HG03342 (cell line): ENCODE measurements around the gene PAPPA2.

Experiments used
- ATAC-seq: cut with Tn5 transposase; IDR thresholded peaks from one replicate; pipeline ENCODE4 v1.9.1; 2021; ENCODE audit warnings: mild to moderate bottlenecking, moderate library complexity; ENCODE audit not compliant: unreplicated experiment

The PAPPA2 gene

GRCh38 chr1:176843352-176844297 is 380.6 kb downstream of the PAPPA2 start:
- no peak for ATAC-seq

GRCh38 chr1:176847052-176847451 is 384.1 kb downstream of the PAPPA2 start:
- ATAC-seq = no peak

DNA sequence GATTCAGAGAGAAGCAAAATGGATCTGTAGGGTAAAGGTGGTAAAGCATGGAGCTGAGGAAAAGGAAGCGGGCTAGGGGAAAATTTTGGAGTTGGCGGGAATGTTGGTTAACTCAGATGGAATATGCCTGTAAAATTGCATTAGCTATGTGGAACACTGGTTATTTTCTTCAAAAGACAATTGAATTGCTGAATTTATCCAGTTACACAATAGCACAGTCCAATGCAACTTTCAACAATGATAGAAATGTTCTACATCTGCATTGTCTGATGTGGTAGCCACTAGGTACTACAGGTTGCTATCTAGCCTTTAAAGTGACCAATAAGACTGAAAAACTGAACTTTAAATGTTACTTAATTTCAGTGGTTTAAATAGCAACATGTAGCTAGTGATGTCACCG is 386.3 kb downstream of the PAPPA2 start:
- ATAC-seq = no peak

- no peak for ATAC-seq
These were observed 387.9 kb downstream of the PAPPA2 start for GRCh38 chr1:176850871-176851270.

GRCh38 chr1:176852124-176852523 is 389.1 kb downstream of the PAPPA2 start:
- ATAC-seq = no peak

DNA sequence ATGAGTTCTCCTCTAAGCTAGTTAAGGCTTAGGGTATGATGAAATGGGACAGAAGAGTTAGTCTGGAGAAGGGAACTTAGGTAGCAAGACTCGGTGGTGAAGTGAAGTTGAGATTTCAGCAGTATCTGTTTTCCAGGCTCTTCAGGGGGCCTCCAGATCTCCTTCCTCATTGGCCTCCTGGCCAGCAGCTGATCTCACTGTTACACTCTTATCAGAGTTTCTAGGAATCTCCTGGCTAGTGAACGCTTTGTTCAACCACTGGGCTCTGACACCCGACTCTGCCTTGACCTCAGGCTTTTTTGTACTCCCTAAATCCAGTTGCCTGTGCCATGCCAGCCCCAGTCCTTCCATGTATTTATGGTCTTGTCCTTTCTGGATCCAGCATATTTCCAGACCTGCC is 390.5 kb downstream of the PAPPA2 start:
- no peak for ATAC-seq

DNA sequence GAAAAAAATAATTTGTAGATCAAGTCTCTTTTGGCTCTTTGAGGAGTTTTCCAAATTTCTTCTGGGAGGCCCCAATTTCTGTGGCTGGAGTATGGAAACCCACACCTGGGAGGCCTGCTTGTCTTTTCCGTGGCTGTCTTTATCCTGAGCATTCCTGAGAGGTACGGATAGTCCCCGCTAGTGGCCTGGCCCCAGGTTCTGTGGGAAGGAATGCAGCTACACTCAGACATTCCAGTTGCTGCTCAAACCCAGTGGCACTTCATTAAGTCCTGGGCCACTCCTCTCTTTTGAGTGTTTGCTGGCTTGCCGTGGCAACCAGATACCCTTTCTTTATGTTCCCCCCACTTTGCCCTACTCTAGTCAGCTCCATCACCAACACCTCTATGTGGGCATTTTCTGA is 391.1 kb downstream of the PAPPA2 start:
- ATAC-seq = no peak

GRCh38 chr1:176854758-176855745 is 392.1 kb downstream of the PAPPA2 start:
- no peak for ATAC-seq

DNA sequence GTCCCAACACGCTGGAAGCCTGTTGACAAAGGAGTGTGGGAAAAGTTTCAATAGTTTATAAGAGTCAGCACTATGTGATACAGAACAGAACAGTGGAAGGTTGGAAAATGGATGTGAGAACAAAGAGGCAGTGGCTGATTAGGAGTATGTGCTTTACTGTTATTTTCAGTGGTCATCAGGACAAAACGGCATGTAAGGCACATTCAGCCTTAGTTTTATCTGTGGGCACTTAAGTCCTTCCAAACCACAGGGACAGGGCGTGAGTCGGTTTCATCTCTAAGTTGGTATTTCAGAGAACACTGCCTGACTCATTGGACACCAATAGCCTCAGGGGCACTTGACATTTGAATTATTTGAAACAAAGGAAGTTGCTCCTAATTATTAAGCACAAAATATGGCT is 394.7 kb downstream of the PAPPA2 start:
- no peak for ATAC-seq

DNA sequence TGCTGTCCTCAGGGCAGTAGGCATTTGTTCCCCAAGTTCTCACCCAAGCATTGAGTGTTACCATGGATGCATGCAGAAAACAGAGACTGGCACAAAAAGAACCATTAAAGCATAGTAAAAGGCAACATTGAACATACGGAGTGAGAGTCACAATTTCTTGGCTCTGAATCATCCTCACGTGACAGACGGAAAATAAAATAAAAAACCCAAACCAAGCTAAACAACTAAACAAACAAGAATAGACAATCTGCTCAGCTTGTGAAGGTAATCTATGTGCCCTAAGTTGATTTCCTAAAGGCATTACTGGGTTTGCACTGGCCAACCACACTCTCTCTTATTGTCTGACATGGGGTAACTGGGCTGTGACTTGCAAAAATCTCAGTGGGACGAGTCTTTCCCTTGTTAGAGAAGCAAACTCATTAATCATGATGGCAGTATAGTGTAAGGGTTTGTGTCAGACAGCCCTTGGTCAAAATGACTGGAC is 395.5 kb downstream of the PAPPA2 start:
- no peak for ATAC-seq

DNA sequence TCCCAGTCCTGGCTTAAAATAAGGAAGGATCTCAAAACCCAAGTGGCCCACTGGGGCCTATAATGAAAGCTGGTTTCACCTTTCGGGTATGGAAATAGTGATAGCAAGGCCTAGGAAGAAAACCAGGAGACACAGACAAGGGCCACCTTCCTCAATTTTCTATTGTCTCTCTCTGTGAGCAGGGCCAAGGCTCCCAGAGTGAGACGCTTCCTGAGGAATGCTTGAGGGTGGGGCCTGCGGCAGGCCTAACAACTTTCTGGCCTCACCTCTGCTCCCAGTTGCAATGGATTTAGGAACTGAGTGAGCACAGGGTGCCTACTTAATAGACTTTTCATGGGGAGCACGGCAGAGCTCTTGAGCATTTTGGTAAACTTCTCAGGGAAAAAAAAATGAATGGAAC is 400.6 kb downstream of the PAPPA2 start:
- no peak for ATAC-seq

DNA sequence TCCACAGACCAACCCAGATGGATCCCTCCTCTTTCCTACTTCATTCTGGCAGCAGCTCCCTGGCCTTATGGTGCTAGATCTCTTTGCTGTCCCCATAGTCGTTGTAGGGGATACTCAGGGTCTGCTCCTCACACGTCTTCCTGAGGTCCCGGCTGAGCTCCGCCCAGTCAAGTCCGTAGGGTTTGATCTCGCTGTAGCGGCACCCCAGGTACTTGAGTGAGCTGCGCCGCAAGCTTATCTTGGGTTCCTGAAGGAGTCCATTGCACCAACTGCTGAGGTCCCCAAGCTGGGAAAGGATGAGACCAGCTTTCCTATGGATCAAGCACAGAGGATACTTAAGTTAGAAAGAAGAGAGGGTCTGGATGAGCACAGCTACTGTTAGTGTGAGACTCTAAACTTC is 401.2 kb downstream of the PAPPA2 start:
- ATAC-seq = no peak

GRCh38 chr1:176866011-176866714 is 403.2 kb downstream of the PAPPA2 start:
- ATAC-seq = no peak

DNA sequence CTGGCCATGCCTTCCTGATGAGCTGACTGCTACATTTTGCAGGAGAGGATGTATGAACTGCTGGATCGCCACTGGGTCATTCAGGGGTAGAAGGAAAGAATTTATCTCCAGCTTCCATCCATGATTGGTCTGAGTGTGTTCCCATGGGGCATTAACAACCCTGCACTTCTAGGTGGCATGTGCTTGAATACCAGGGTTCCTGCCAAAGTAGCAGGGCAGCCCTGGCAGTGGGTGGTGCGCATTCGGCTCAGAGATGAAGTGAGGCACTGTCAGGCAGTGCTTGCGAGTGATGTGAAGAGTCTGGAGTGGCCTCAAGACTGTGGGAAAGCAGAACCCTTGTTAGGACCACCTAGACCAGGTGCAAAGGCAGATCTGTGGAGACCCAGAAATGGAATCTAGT is 406.6 kb downstream of the PAPPA2 start:
- ATAC-seq = no peak

DNA sequence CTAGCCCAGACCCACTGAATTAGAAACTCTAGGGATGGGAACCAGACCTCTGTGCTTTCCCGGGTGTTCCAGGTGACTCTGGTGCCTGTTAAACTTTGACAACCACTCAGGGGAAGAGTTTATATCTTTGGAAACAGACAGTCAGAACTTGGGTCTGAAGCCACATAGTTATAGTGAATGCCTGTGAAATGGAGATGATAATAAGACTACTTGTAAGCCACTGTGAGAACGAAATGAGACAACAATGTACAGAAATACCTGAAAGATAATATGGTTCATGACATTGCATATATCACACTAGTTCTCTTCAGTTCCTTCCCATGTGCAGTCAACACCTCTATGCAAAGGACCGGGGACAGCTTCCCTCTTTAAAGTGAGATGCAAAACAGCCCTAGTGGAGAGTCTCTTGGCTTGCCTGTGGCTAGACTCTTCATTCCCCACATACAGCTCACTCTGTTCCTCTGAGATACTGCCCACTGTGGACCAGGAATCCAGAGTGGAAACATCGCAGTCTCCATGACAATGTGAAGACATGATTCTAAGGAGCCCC is 414.1 kb downstream of the PAPPA2 start:
- ATAC-seq = no peak

GRCh38 chr1:176877557-176877956 is 414.6 kb downstream of the PAPPA2 start:
- no peak for ATAC-seq

DNA sequence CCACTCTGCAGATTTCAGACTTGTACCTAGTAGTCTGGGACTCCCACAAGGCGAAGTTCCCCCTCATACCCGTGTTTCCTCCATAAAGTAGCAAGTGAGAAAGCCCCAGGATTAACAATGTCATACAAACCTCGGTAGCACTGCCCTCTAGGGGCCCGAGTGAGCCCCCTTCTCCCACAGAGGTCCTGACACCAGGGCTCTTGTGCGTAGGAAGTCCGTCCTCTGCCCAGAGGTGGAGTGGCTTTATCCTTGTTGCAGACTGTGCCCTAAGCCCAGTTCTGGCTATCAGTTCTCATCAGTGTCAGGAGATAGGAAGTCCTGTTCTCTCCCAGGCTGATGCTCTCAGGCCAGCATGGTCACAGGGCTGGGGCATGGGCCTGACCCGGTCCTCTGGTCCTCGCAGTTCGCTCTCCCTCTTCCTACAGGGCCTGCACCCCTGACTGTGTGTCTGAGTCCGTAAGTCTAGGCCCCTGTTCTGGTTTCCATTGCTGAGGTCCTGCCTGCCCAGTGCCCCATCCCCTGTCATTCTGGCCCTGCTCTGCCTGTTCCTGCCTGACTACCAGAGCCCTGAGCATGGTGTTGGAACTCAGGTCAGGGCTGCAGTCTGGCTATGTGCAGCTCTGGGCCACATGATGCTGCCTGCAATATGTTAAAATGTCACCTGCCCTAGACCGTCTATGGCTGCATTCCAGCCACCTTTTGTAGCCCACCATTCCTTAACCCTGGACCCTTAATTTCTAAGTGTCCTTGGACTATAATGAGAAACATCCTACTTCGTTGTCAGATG is 416.0 kb downstream of the PAPPA2 start:
- ATAC-seq = no peak

DNA sequence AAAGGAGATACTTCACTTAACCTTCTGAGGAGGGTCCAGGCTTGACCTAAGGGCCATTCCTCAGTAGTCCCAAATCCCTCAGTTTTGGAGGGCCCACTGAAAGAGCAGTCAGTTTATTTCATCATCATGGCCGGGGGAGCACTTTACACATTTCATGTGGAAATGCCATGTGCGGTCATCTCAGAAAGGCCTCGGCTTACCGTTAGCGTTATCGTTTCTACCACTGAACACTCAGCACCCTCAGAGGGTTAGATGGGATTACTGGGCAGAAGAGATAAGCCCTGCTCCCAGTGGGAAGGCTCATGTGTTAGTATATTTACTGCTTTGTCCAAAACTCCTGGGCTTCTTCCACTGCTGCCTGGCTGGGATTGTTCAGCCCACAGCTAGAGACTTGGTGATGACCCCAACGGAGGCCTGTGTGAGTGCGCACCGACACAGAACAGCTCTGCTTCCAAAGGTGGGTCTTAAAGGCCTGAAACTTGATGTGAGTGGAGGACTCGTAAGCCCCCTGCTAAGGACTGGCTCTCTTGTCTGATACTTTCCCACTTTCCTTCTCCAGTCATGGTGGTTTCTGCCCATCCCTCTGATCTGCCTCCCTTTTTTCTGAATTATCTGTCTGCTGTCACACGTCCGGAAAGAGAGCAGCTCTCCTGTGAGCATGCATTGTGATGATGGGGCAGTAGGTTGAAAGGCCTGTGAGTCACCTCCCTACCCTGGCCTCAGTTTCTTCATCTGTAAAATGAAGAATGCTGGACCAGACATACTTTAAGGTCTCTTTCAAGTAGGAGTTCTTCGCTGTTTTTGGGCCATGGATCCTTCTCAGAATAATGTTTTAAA is 417.0 kb downstream of the PAPPA2 start:
- no peak for ATAC-seq
